SW480 (cell line): ENCODE data around the gene MXD3.
"Not testable (repeated sequence)": the region's sequence is repeated elsewhere in the genome, so short reads cannot be mapped to it uniquely, and the experiment has no call there.

Experiments
- DNase-seq: peaks from one replicate; pipeline ENCODE4 v3.0.0-alpha.2; 2016; ENCODE audit warnings: low spot score

MXD3 gene

DNA sequence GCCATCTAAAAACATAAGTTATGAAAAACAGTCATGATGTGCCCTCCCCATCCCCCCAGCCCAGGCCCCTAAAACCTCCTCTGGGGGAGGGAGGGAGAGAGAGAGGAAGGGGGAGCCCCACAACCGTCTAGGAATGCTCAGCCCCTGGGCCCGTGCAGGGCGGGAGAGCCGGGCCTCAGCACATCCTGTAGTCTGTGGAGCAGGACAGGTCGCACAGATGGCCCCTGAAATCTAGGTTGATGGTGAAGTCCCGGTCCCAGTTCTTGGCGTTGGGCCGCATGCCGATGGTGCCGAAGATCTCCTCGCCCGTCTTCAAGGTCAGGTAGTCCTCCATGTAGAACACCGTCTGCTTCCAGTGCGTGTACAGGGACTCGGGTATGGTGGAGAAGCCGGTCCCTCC lies 46.3 kb downstream of the MXD3 start:
- no peak for DNase-seq

DNA sequence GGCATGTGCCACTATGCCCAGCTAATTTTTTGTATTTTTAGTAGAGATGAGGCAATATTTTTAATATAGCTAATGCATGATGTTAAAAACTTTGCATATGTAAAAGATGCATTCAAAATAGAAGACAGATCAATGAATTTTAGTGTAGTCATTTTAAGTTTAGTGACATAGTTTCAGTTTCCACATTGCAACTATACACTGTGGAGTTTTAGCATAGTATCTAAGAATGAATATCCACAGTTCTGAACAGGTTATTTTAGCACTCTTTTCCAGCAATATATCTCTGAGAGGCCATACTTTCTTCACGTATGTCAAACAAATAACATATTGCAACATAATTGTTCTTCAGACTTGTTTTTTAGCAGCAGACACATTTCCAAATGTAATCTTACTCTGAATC lies 47.5 kb downstream of the MXD3 start:
- DNase-seq, result no peak

DNA sequence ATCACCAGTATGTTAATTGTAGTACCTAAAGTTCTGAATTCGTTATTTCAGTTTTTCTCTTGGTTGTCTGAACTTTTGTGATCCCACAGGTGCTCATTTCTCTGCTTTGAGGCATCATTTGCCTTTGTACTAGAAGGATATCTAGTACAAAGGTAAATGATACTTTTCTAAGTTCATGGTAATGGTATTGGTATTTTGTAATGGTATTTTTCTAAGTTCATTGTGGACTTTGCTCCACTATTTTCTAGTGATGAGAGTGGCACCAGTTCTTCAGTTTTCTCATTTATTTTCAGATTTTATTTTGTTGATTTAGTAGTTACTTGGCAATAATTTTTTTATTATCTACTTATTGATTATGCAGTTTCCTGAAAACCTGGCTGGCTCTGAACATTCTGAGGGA lies 50.2 kb downstream of the MXD3 start:
- no peak for DNase-seq

DNA sequence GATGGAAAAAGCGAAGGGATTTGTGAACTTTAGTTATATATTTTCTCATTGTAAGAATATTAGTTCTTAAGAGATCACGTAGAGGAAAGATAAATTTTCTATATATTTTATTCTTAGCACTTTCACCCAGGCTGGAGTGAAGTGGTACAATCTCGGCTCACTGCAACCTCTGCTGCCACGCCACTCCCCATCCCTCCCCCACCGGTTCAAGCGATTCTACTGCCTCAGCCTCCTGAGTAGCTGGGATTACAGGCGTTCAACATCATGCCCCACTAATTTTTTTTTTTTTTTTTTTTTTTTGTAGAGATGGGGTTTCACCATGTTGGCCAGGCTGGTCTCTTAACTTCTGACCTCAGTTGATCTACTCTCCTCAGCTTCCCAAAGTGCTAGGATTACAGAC lies 50.7 kb downstream of the MXD3 start:
- no peak for DNase-seq

DNA sequence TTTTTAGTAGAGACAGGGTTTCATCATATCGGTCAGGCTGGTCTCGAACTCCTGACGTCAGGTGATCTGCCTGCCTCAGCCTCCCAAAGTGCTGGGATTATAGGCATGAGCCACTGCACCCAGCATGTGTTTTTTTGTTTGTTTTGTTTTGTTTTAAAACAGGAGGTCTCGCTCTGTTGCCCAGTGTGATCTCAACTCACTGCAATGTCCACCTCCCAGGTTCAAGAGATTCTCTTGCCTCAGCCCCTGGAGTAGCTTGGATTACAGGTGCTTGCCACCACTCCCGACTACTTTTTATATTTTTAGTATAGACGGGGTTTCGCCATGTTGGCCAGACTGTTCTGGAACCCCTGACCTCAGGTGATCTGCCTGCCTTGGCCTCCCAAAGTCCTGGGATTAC lies 53.0 kb downstream of the MXD3 start:
- not testable (repeated sequence) for DNase-seq
